OCI-LY3 (cell line): Measurements from ENCODE around the gene ZNF763.
A peak's percentile ranks its signal among the peaks of the same experiment; 100 is the strongest.

ENCODE experiments used
- H2AFZ ChIP-seq: fragments of 200-600, 300-600 bp; shearing (Covaris generic); 2 replicates; pipeline ENCODE4 v1.6.0; 2014; ENCODE audit warnings: antibody characterized with exemption, low read depth, low read length
- H3K27ac ChIP-seq: fragments of 200-600, 300-600 bp; sonication (generic); 2 replicates; pipeline ENCODE4 v1.5.1; 2014; ENCODE audit warnings: mild to moderate bottlenecking, low read length, moderate library complexity, mixed read lengths
- H3K27me3 ChIP-seq: fragments of 200-600, 300-600 bp; sonication (generic); 2 replicates; pipeline ENCODE4 v1.6.1; 2014; ENCODE audit warnings: low read depth, low read length, mixed read lengths
- H3K36me3 ChIP-seq: fragments of 200-600, 300-600 bp; sonication (generic); replicated peaks from 2 replicates; pipeline ENCODE3; 2014; ENCODE audit warnings: low read depth, low read length, mixed read lengths
- H3K4me1 ChIP-seq: fragments of 300-600, 200-600 bp; sonication (generic); 2 replicates; pipeline ENCODE4 v1.6.1; 2014; ENCODE audit warnings: low read length, mixed read lengths
- H3K4me2 ChIP-seq: fragments of 200-600, 300-600 bp; sonication (generic); 2 replicates; pipeline ENCODE4 v1.6.1; 2014; ENCODE audit warnings: low read length, mixed read lengths
- H3K4me3 ChIP-seq: fragments of 300-600, 200-600 bp; sonication (generic); 2 replicates; pipeline ENCODE4 v1.5.1; 2014; ENCODE audit warnings: antibody characterized with exemption, mild to moderate bottlenecking, low read length, moderate library complexity
- H3K79me2 ChIP-seq: fragments of 300-600, 200-600 bp; shearing (Covaris generic); 2 replicates; pipeline ENCODE4 v1.6.1; 2014; ENCODE audit warnings: mild to moderate bottlenecking, low read length, mixed read lengths
- H3K9ac ChIP-seq: fragments of 300-600, 200-600 bp; shearing (Covaris generic); 2 replicates; pipeline ENCODE4 v1.6.0; 2014; ENCODE audit warnings: mild to moderate bottlenecking, low read length, moderate library complexity
- H3K9me3 ChIP-seq: fragments of 200-600, 300-600 bp; shearing (Covaris generic); 2 replicates; pipeline ENCODE4 v1.6.1; 2014; ENCODE audit warnings: low read length, mixed read lengths; ENCODE audit not compliant: insufficient read depth
- H4K20me1 ChIP-seq: fragments of 200-600, 300-600 bp; sonication (generic); 2 replicates; pipeline ENCODE4 v1.6.1; 2016; ENCODE audit warnings: low read length, mixed read lengths; ENCODE audit not compliant: insufficient read depth
- CTCF ChIP-seq: fragments of 200-600, 300-600 bp; sonication (generic); IDR thresholded peaks from 2 replicates; pipeline ENCODE4 v1.5.1; 2014; ENCODE audit warnings: antibody characterized with exemption, low read length, low read depth
- EZH2phosphoT487 ChIP-seq: fragments of 200-600 bp; shearing (Covaris generic); IDR thresholded peaks from 2 replicates; pipeline ENCODE4 v1.6.1; 2018; ENCODE audit warnings: antibody characterized with exemption, mixed run types, low read depth

ZNF763 gene

GRCh38 chr19:11995174-11995573 lies 30.3 kb downstream of the ZNF763 start:
- no peak overlapping the region for H3K4me2 ChIP-seq
- TF ChIP-seq CTCF (no peak), EZH2phosphoT487 (no peak)
- H3K27ac ChIP-seq: no peak overlapping the region
- peaks cover 73% of the 10 kb centered on the region for H3K79me2 ChIP-seq
- H3K36me3 ChIP-seq: peaks cover 26% of the 10 kb centered on the region
- H3K9me3 ChIP-seq: no peaks in the 10 kb centered on the region
- peaks cover 11% of the 10 kb centered on the region for H3K4me1 ChIP-seq
- H4K20me1 ChIP-seq: peaks cover 57% of the 10 kb centered on the region
- no peaks in the 10 kb centered on the region for H3K27me3 ChIP-seq
- no peak overlapping the region for H3K4me3 ChIP-seq
- no peak overlapping the region for H2AFZ ChIP-seq
- H3K9ac ChIP-seq: no peak overlapping the region

- H4K20me1 ChIP-seq: peaks cover 33% of the 10 kb centered on the region
- H3K9me3 ChIP-seq: no peaks in the 10 kb centered on the region
- peaks cover 43% of the 10 kb centered on the region for H3K79me2 ChIP-seq
- peaks cover 23% of the 10 kb centered on the region for H3K4me1 ChIP-seq
- H3K9ac ChIP-seq: peak overlapping the region; percentile 7; the same call in 1 of the 2 replicates
- H3K4me2 ChIP-seq: peak overlapping the region; percentile 76
- H2AFZ ChIP-seq: no peak overlapping the region
- peak overlapping the region; percentile 49 for H3K4me3 ChIP-seq
- peaks cover 26% of the 10 kb centered on the region for H3K36me3 ChIP-seq
- peak overlapping the region; percentile 79 for H3K27ac ChIP-seq
- TF ChIP-seq CTCF (no peak), EZH2phosphoT487 (no peak)
- H3K27me3 ChIP-seq: no peaks in the 10 kb centered on the region
Measured at GRCh38 chr19:12000152-12000981, 35.5 kb downstream of the ZNF763 start.

- 0 out of 2 replicates have a peak, but pooled peaks cover 3% of the 10 kb centered on the region for H3K79me2 ChIP-seq
- TF ChIP-seq EZH2phosphoT487 (no peak), CTCF (no peak)
- peaks cover 35% of the 10 kb centered on the region for H3K9me3 ChIP-seq
- H3K36me3 ChIP-seq: peaks cover 74% of the 10 kb centered on the region
- no peak overlapping the region for H3K27ac ChIP-seq
- no peaks in the 10 kb centered on the region for H3K4me1 ChIP-seq
- no peaks in the 10 kb centered on the region for H3K27me3 ChIP-seq
- H3K4me2 ChIP-seq: no peak overlapping the region
- no peaks in the 10 kb centered on the region for H4K20me1 ChIP-seq
- no peak overlapping the region for H3K4me3 ChIP-seq
- no peak overlapping the region for H2AFZ ChIP-seq
- no peak overlapping the region for H3K9ac ChIP-seq
Measured at GRCh38 chr19:12015015-12015752, 50.3 kb downstream of the ZNF763 start.

- peaks cover 35% of the 10 kb centered on the region for H3K9me3 ChIP-seq
- no peak overlapping the region for H2AFZ ChIP-seq
- peaks cover 74% of the 10 kb centered on the region for H3K36me3 ChIP-seq
- H4K20me1 ChIP-seq: no peaks in the 10 kb centered on the region
- 0 out of 2 replicates have a peak, but pooled peaks cover 3% of the 10 kb centered on the region for H3K79me2 ChIP-seq
- H3K4me3 ChIP-seq: no peak overlapping the region
- TF ChIP-seq EZH2phosphoT487: no peak
- TF ChIP-seq CTCF: no peak
- no peaks in the 10 kb centered on the region for H3K4me1 ChIP-seq
- no peak overlapping the region for H3K9ac ChIP-seq
- no peak overlapping the region for H3K27ac ChIP-seq
- H3K4me2 ChIP-seq: no peak overlapping the region
- no peaks in the 10 kb centered on the region for H3K27me3 ChIP-seq
Measured at GRCh38 chr19:12015753-12016116, 50.9 kb downstream of the ZNF763 start.
